Measurements from ENCODE around the gene DPH7. TPM values are rescaled to one million over a fixed set of nuclear protein-coding genes. Genes with fewer than 3 reads are reported as not detected.

Gene DPH7
- total RNA-seq, 2 donors from 2014 or later = 34.3 to 62.4 TPM

DNA sequence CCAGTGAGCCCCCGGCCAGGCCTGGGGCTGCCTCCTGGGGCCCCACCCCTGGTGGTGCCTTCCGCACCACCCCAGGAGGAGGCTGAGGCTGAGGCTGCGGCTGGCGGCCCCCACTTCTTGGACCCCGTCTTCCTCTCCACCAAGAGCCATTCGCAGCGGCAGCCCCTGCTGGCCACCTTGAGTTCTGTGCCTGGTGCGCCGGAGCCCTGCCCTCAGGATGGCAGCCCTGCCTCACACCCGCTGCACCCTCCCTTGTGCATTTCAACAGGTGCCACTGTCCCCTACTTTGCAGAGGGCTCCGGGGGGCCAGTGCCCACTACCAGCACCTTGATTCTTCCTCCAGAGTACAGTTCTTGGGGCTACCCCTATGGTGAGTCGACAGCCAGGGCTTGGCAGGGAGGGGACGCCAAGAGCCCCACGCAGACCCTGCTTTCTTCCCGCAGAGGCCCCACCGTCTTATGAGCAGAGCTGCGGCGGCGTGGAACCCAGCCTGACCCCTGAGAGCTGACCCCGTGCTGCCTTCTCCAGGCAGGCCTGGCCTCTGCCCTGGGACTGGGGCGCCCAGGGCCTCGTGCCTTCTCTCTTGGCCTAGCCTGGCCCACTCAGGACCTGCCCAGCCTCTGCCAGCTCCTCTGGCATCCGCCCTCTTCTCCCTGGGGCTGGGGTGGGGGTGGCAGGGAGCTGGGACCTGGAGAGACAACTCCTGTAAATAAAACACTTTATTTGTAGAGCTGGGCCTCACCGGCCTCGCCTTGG is 36.1 kb upstream of the DPH7 start:
- TF ChIP-seq POLR2A (IDR thresholded peaks at IDR 0.05) (no peak), POLR2AphosphoS5 (IDR thresholded peaks at IDR 0.05) (no peak)
- TF ChIP-seq, protein P1, sequence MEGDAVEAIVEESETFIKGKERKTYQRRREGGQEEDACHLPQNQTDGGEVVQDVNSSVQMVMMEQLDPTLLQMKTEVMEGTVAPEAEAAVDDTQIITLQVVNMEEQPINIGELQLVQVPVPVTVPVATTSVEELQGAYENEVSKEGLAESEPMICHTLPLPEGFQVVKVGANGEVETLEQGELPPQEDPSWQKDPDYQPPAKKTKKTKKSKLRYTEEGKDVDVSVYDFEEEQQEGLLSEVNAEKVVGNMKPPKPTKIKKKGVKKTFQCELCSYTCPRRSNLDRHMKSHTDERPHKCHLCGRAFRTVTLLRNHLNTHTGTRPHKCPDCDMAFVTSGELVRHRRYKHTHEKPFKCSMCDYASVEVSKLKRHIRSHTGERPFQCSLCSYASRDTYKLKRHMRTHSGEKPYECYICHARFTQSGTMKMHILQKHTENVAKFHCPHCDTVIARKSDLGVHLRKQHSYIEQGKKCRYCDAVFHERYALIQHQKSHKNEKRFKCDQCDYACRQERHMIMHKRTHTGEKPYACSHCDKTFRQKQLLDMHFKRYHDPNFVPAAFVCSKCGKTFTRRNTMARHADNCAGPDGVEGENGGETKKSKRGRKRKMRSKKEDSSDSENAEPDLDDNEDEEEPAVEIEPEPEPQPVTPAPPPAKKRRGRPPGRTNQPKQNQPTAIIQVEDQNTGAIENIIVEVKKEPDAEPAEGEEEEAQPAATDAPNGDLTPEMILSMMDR (IDR thresholded peaks at IDR 0.05) = no peak
- H3K4me1 ChIP-seq (replicated peaks) = peaks cover 35% of the 10 kb centered on the region
- H3K4me3 ChIP-seq = no peak overlapping the region
- 92% methylated on average over 23 of the region's 25 CpGs for WGBS
- no peaks in the 10 kb centered on the region for H3K9me3 ChIP-seq
- no peak for DNase-seq (ENCODE audit: low spot score)
- intact Hi-C loops (cut with DNase I) = no loop called here
- peaks cover 0 to 6% of the 10 kb centered on the region in 2 donors for H3K36me3 ChIP-seq
- H3K27ac ChIP-seq = peak overlapping the region; percentile 20 to 88
- H3K27me3 ChIP-seq (replicated peaks; ENCODE audit: insufficient read depth) = no peaks in the 10 kb centered on the region

DNA sequence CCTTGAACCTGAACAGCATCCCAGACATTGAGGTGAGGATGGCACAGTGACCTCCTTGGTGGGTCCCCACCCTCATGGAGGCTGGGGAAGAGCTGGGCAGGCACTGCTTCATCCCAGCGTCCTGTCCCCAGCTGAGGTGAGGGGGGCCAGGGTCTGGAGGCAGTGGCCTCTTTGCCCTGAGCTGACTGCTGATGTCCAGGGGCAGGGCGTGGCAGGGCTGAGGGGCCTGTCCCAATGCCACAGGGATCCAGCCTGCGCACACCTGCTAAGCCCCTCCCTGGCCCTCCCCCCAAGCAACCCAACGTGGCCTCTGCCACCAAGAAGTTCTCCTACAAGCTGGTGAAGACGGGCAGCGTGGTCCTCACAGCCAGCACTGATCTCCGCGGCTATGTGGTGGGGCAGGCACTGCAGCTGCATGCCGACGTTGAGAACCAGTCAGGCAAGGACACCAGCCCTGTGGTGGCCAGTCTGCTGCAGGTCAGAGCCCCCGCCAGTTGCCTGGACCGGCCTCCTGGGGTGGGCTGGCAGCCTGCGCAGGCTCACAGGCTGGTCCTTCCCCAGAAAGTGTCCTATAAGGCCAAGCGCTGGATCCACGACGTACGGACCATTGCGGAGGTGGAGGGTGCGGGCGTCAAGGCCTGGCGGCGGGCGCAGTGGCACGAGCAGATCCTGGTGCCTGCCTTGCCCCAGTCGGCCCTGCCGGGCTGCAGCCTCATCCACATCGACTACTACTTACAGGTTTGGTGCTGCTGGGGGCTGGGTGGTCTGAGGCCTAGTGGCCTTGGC is 35.2 kb upstream of the DPH7 start:
- Histone ChIP-seq H3K4me3 (no peak overlapping the region), H3K4me1 (replicated peaks) (peaks cover 33% of the 10 kb centered on the region), H3K9me3 (no peaks in the 10 kb centered on the region), H3K27ac (peak overlapping the region; percentile 87 to 88), H3K36me3 (peaks cover 0 to 6% of the 10 kb centered on the region in 2 donors), H3K27me3 (replicated peaks; ENCODE audit: insufficient read depth) (no peaks in the 10 kb centered on the region)
- no peak for TF ChIP-seq POLR2AphosphoS5 (IDR thresholded peaks at IDR 0.05)
- TF ChIP-seq, protein P1 (IDR thresholded peaks at IDR 0.05) = no peak
- no peak for TF ChIP-seq POLR2A (IDR thresholded peaks at IDR 0.05)
- 90% methylated on average over 26 of the region's 27 CpGs for WGBS
- intact Hi-C loops (cut with DNase I) = no loop called here
- DNase-seq (ENCODE audit: low spot score) = no peak

DNA sequence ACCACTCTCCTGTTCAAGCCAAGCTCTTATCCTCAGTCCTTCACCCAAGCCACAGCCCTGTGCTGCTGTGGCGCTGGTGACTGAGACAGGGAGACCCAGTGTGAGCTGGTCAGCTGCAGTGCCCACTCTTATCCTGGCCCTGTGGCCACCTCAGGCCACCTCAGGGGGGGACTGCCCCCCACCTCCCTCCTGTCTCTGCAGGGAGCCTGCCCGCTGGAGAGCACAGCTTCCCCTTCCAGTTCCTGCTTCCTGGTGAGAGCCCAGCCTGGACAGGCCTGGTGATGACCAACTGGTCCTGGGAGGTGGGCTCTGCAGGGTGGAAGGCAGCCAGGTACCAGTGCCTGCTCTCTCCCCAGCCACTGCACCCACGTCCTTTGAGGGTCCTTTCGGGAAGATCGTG is 34.5 kb upstream of the DPH7 start:
- peaks cover 0 to 6% of the 10 kb centered on the region in 2 donors for H3K36me3 ChIP-seq
- intact Hi-C loops (cut with DNase I) = no loop called here
- TF ChIP-seq, protein P1 (IDR thresholded peaks at IDR 0.05) = no peak
- TF ChIP-seq POLR2A (IDR thresholded peaks at IDR 0.05) (no peak), POLR2AphosphoS5 (IDR thresholded peaks at IDR 0.05) (no peak)
- H3K27me3 ChIP-seq (replicated peaks; ENCODE audit: insufficient read depth) = no peaks in the 10 kb centered on the region
- WGBS = 72% methylated on average over 5 of the region's 5 CpGs
- peaks cover 35% of the 10 kb centered on the region for H3K4me1 ChIP-seq (replicated peaks)
- no peak for DNase-seq (ENCODE audit: low spot score)
- peak overlapping the region; percentile 87 to 88 for H3K27ac ChIP-seq
- no peak overlapping the region for H3K4me3 ChIP-seq
- no peaks in the 10 kb centered on the region for H3K9me3 ChIP-seq

DNA sequence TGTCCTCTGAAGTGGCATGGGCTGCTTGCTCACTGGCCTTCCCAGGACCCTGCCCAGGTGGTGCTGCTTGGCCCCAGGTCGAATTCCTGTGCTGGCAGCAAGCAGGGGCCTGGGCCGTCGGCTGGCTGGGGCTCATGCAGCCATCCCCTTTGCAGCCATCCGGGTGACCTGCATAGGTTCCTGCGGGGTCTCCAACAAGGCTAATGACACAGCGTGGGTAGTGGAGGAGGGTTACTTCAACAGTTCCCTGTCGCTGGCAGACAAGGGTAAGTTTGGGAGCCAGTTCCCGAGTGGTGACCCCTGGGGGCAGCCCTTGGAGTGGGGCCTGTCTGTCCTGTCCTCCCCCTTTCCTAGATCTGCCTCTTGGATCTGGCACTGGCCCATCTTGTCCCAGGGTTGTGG is 34.0 kb upstream of the DPH7 start:
- H3K4me1 ChIP-seq (replicated peaks) = peaks cover 36% of the 10 kb centered on the region
- peak overlapping the region; percentile 87 to 88 for H3K27ac ChIP-seq
- H3K27me3 ChIP-seq (replicated peaks; ENCODE audit: insufficient read depth) = no peaks in the 10 kb centered on the region
- peaks cover 0 to 6% of the 10 kb centered on the region in 2 donors for H3K36me3 ChIP-seq
- TF ChIP-seq POLR2AphosphoS5 (IDR thresholded peaks at IDR 0.05) (no peak), POLR2A (IDR thresholded peaks at IDR 0.05) (no peak)
- TF ChIP-seq, protein P1 (IDR thresholded peaks at IDR 0.05) = no peak
- no peak for DNase-seq (ENCODE audit: low spot score)
- no peaks in the 10 kb centered on the region for H3K9me3 ChIP-seq
- WGBS = 60% methylated on average over 6 of the region's 8 CpGs
- H3K4me3 ChIP-seq = peak overlapping the region in 1 of 2 donors; percentile 11
- intact Hi-C loops (cut with DNase I) = no loop called here
